Fibroblast of peridontal ligament (primary cell): ENCODE measurements around the gene RAB3B.

Experiments used
- DNase-seq: peaks from one replicate; pipeline ENCODE4 v3.0.0-alpha.2; 2010; ENCODE audit errors: extremely low read depth

RAB3B gene

GRCh38 chr1:51871351-51871975 is 119.0 kb downstream of the RAB3B start:
- no peak for DNase-seq

- DNase-seq: no peak
Observed at GRCh38 chr1:51870603-51871350, 119.7 kb downstream of the RAB3B start.

- no peak for DNase-seq
Observed at GRCh38 chr1:51867479-51868232, 122.8 kb downstream of the RAB3B start.

GRCh38 chr1:51863384-51863783 is 127.1 kb downstream of the RAB3B start:
- no peak for DNase-seq

GRCh38 chr1:51861669-51862068 is 128.8 kb downstream of the RAB3B start:
- no peak for DNase-seq

GRCh38 chr1:51859735-51860134 is 130.8 kb downstream of the RAB3B start:
- DNase-seq: no peak

- DNase-seq: no peak
Observed at GRCh38 chr1:51859333-51859732, 131.2 kb downstream of the RAB3B start.

GRCh38 chr1:51858892-51859291 is 131.6 kb downstream of the RAB3B start:
- DNase-seq: no peak
